Karpas-422 (cell line): Measurements from ENCODE around the gene SMIM12. TPM values are rescaled to one million over a fixed set of nuclear protein-coding genes. Genes with fewer than 3 reads are reported as not detected.

Experiments
- DNase-seq: peaks from one replicate; pipeline ENCODE4 v3.0.0-alpha.2; 2015
- H2AFZ ChIP-seq: fragments of 200-600 bp; sonication (generic); 2 replicates; pipeline ENCODE4 v1.6.1; 2014; ENCODE audit warnings: antibody characterized with exemption, low read length, mixed read lengths
- H3K27ac ChIP-seq: fragments of 200-600 bp; sonication (generic); 2 replicates; pipeline ENCODE4 v1.5.1; 2014; ENCODE audit warnings: mild to moderate bottlenecking, low read length, moderate library complexity
- H3K27me3 ChIP-seq: fragments of 200-600 bp; sonication (generic); 2 replicates; pipeline ENCODE4 v1.6.1; 2014; ENCODE audit warnings: low read length, mixed read lengths
- H3K36me3 ChIP-seq: fragments of 200-600 bp; sonication (generic); 2 replicates; pipeline ENCODE4 v1.6.1; 2014; ENCODE audit warnings: low read length, mixed read lengths; ENCODE audit not compliant: insufficient read depth
- H3K4me1 ChIP-seq: fragments of 200-600 bp; sonication (generic); 2 replicates; pipeline ENCODE4 v1.6.1; 2014; ENCODE audit warnings: mild to moderate bottlenecking, low read length, mixed read lengths
- H3K4me2 ChIP-seq: fragments of 200-600 bp; sonication (generic); 2 replicates; pipeline ENCODE4 v1.6.1; 2014; ENCODE audit warnings: low read length, low read depth, mild to moderate bottlenecking; ENCODE audit not compliant: poor library complexity, severe bottlenecking
- H3K4me3 ChIP-seq: fragments of 200-600 bp; sonication (generic); 2 replicates; pipeline ENCODE4 v1.5.1; 2014; ENCODE audit warnings: mild to moderate bottlenecking, antibody characterized with exemption, low read length, mixed read lengths
- H3K79me2 ChIP-seq: fragments of 200-600 bp; sonication (generic); 2 replicates; pipeline ENCODE4 v1.6.1; 2014; ENCODE audit warnings: mild to moderate bottlenecking, low read length, mixed read lengths
- H3K9ac ChIP-seq: fragments of 200-600 bp; sonication (generic); 2 replicates; pipeline ENCODE4 v1.6.0; 2014; ENCODE audit warnings: low read length
- H3K9me2 ChIP-seq: fragments of 200-600 bp; sonication (generic), shearing (Covaris generic); replicated peaks from 2 replicates; pipeline ENCODE4 v1.6.0; 2014; ENCODE audit warnings: mild to moderate bottlenecking, low read length, moderate library complexity; ENCODE audit not compliant: insufficient read depth
- H3K9me3 ChIP-seq: fragments of 300-700, 200-600 bp; sonication (generic); 2 replicates; pipeline ENCODE4 v1.6.1; 2014; ENCODE audit warnings: low read length, mixed read lengths
- H4K20me1 ChIP-seq: fragments of 200-600 bp; sonication (generic); 2 replicates; pipeline ENCODE4 v1.6.1; 2014; ENCODE audit warnings: mild to moderate bottlenecking, antibody characterized with exemption, low read length, low read depth; ENCODE audit not compliant: insufficient read depth
- total RNA-seq: library from RNA; depleted of rRNA; stranded (reverse); fragments of >200 nt; shearing (Covaris generic); gene quantifications from 2 replicates; pipeline ENCODE4 v1.2.3, GENCODE V29; 2014; ENCODE audit warnings: low replicate concordance

SMIM12 gene
- total RNA-seq, 1 experiment from 2014 or later, result 25.3 TPM

DNA sequence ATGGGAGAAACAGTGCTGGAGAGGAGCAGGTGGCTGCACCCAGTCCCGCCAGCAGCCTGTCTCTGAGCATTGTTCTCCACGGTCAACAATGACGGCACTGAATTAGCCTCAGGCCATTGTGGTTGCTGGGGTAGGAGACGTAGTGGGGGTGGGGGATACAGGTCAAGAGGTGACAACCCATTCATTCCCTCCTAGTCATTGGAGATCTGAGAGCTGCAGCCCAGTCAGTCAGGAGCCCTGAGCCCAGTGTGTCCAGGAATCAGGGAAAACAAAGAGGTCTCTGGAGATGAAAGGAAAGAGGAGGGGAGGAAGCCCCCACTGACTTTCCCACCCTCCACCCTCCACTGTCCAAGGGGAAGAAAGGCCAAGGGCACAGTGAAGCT lies 15.3 kb downstream of the SMIM12 start:
- Histone ChIP-seq H3K9ac (no peak overlapping the region), H3K9me2 (no peaks in the 10 kb centered on the region), H3K79me2 (no peaks in the 10 kb centered on the region), H2AFZ (no peak overlapping the region), H3K4me2 (no peak overlapping the region), H4K20me1 (peaks cover 13% of the 10 kb centered on the region), H3K27me3 (no peaks in the 10 kb centered on the region), H3K4me3 (no peak overlapping the region), H3K9me3 (no peaks in the 10 kb centered on the region), H3K4me1 (no peaks in the 10 kb centered on the region), H3K36me3 (no peaks in the 10 kb centered on the region), H3K27ac (no peak overlapping the region)
- DNase-seq, result no peak

DNA sequence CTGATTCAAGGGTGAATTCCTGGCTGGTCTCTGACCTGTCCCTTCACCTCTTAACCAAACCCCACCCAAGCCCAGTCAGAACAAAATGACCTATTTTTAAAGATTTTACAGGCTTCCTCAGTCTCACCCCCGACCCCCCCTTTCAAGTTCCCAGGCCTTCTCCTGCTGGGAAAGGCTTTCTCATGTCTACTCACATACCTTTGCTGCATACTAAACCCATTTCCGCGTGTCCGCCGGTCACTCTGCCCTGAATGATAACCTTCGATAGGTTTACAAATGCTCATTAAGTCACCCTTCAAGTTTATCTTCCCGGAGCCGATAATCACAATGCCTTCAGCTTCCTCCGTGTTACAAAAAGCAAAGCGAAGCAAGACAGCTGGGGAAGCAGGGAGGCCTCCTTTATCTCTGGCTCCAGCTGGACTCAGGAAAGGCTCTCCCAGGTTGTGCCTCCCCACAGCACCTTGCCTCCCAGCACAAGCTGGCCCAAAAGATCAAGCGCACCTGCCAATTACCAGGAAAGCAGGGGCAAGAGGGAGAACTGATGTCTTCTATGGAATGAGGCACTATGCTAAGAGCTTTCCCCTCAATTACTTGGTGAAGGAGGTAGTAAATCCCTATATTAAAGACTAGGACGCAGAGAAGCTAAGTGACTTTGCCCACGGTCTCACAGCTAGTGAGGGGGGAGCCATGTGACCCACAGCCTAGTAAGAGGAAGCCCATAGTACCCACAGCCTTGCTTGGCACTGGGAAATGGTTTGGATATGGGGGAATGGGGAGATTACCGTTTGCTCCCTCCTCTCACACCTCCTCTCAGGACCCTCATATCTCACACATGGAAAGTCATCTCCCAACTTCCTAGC lies 15.9 kb downstream of the SMIM12 start:
- peaks cover 13% of the 10 kb centered on the region for H4K20me1 ChIP-seq
- no peaks in the 10 kb centered on the region for H3K9me2 ChIP-seq
- no peak overlapping the region for H3K4me2 ChIP-seq
- no peak overlapping the region for H3K4me3 ChIP-seq
- no peak overlapping the region for H2AFZ ChIP-seq
- H3K9ac ChIP-seq, result no peak overlapping the region
- no peaks in the 10 kb centered on the region for H3K4me1 ChIP-seq
- no peaks in the 10 kb centered on the region for H3K36me3 ChIP-seq
- no peak overlapping the region for H3K27ac ChIP-seq
- no peaks in the 10 kb centered on the region for H3K9me3 ChIP-seq
- H3K79me2 ChIP-seq, result no peaks in the 10 kb centered on the region
- no peaks in the 10 kb centered on the region for H3K27me3 ChIP-seq
- DNase-seq, result no peak

DNA sequence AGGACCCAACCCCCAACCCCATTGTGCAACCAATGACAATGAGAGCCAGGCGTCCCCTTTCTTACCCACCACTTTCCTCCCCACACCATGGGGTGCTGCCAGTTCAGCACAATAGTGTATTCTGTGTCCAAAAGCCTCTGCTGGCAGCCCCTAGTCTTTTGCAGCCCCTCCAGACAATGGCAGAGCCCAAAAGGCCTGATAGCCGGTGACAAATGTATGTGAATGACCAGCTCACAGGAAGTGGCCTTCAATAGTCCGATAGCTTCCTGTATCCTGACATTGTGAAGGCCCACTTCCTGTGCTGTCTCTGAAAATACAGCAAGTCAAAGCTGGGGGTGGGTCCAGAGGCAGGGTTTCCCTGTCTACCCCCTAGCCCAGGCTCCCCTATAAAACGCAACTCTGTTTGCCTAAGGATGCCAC lies 16.6 kb downstream of the SMIM12 start:
- H4K20me1 ChIP-seq, result peaks cover 13% of the 10 kb centered on the region
- H2AFZ ChIP-seq, result no peak overlapping the region
- no peaks in the 10 kb centered on the region for H3K9me3 ChIP-seq
- no peak for DNase-seq
- H3K9me2 ChIP-seq, result no peaks in the 10 kb centered on the region
- no peaks in the 10 kb centered on the region for H3K27me3 ChIP-seq
- H3K36me3 ChIP-seq, result no peaks in the 10 kb centered on the region
- H3K9ac ChIP-seq, result no peak overlapping the region
- no peak overlapping the region for H3K27ac ChIP-seq
- H3K79me2 ChIP-seq, result no peaks in the 10 kb centered on the region
- no peaks in the 10 kb centered on the region for H3K4me1 ChIP-seq
- no peak overlapping the region for H3K4me3 ChIP-seq
- H3K4me2 ChIP-seq, result no peak overlapping the region

DNA sequence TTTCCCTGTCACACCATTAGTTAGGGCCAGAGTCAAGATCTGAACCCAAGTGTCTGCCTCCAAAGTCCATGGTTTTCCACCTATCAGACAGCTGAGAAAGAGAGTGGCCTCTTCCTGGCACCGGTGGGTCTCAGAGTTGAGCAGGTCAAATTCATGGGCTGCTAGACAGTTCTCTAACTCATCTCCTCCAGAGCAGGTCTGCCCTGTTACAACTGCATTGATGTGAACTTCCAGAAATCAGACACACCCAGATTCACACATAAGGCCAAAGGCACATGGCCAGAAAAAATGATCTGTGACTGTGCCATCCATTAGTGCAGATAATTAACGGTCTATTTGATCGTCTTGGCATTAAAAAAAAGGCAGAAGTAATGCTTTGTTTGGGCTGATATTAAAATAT lies 17.5 kb downstream of the SMIM12 start:
- no peak overlapping the region for H3K9ac ChIP-seq
- H3K9me3 ChIP-seq, result no peaks in the 10 kb centered on the region
- H2AFZ ChIP-seq, result no peak overlapping the region
- H4K20me1 ChIP-seq, result peaks cover 8% of the 10 kb centered on the region; the same call in 1 of the 2 replicates
- H3K9me2 ChIP-seq, result no peaks in the 10 kb centered on the region
- no peaks in the 10 kb centered on the region for H3K79me2 ChIP-seq
- DNase-seq, result no peak
- H3K36me3 ChIP-seq, result no peaks in the 10 kb centered on the region
- H3K4me1 ChIP-seq, result no peaks in the 10 kb centered on the region
- no peak overlapping the region for H3K27ac ChIP-seq
- H3K4me2 ChIP-seq, result no peak overlapping the region
- no peaks in the 10 kb centered on the region for H3K27me3 ChIP-seq
- H3K4me3 ChIP-seq, result no peak overlapping the region

DNA sequence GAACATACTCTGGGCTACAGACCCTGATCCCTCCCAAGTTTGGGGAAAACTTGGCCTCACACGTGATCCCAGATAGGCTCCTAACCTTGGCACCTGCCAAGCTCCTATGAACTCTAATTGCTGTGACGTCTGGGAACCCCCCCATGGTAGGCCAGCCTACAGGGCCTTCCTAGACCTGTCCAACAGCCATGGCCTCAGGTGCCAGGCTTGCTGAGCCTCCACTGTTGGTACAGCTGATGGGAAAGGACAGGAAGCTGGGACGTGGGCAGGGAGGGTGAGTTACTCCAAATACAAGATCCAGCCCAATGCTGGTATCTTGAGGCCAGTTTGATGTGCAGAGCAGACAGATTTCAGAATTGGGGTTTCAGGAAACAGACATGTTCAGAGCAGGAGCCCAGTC lies 19.1 kb downstream of the SMIM12 start:
- no peak for DNase-seq
- H3K79me2 ChIP-seq, result no peaks in the 10 kb centered on the region

DNA sequence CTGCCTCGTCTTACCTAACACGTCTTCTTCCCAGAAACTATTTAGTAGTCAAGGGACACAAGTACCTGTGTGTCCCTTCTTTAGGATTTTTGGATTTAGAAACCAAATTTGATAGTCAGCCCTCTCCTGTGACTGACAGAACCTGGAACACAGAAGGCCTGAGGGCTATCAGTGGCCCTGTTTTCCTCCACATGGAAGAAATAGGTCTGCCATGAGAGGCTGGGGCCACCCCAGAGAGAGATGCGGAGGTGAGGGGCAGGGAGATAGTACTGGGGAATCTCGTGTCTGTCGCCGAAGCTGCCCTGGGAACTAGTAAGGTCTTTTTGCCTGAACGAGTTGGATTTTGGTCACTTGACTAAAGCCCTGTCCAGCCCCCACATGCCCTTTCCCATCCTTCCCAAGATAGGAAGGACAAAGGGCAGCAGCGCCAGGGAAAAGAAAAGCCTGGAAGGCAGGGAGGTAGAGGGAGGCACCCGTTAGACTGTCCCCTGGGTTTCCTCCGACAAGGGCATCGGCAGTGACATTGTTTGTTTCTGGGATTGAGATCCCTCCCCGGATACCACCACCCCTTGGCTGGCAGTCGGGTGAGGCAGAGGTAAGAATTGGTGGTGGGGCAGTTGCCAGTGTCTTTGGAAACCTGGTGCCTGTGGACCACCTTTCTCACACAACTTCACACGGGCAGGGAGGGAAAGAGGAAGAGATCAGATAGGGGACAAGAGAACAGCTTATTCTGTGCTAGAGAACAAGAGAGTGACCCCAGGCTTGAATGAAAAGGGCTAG lies 19.8 kb downstream of the SMIM12 start:
- Histone ChIP-seq H3K27me3 (no peaks in the 10 kb centered on the region), H3K4me2 (no peak overlapping the region), H3K79me2 (no peaks in the 10 kb centered on the region), H3K9me3 (no peaks in the 10 kb centered on the region), H3K4me3 (no peak overlapping the region), H2AFZ (no peak overlapping the region), H3K9me2 (no peaks in the 10 kb centered on the region), H3K9ac (no peak overlapping the region), H4K20me1 (0 out of 2 replicates have a peak, but pooled peaks cover 3% of the 10 kb centered on the region), H3K4me1 (no peaks in the 10 kb centered on the region), H3K27ac (no peak overlapping the region), H3K36me3 (no peaks in the 10 kb centered on the region)
- DNase-seq, result no peak

More for the DNA sequence above, 19.1 kb downstream of the SMIM12 start:
- H3K36me3 ChIP-seq, result no peaks in the 10 kb centered on the region
- no peak overlapping the region for H3K9ac ChIP-seq
- H2AFZ ChIP-seq, result no peak overlapping the region
- H3K9me3 ChIP-seq, result no peaks in the 10 kb centered on the region
- no peaks in the 10 kb centered on the region for H3K27me3 ChIP-seq
- 0 out of 2 replicates have a peak, but pooled peaks cover 3% of the 10 kb centered on the region for H4K20me1 ChIP-seq
- no peak overlapping the region for H3K4me3 ChIP-seq
- no peaks in the 10 kb centered on the region for H3K4me1 ChIP-seq
- H3K9me2 ChIP-seq, result no peaks in the 10 kb centered on the region
- no peak overlapping the region for H3K4me2 ChIP-seq
- no peak overlapping the region for H3K27ac ChIP-seq

DNA sequence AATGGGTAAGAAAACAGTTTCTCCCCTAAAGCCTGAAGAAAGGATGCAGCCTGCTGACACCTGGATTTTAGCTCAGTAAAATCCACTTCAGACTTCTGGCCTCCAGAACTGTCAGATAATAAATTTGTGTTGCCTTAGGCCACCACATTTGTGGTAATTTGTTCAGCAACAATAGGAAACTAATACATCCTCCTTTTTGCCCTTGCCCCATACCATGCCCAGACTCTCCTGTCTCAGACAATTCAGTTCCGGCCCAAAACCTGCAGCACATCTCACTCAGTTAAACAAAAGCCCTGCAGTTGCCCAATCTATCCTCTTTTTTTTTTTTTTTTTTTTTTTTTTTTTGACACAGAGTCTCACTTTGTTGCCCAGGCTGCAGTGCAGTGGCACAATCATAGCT lies 25.8 kb downstream of the SMIM12 start:
- Histone ChIP-seq H3K27me3 (no peaks in the 10 kb centered on the region), H3K27ac (no peak overlapping the region), H4K20me1 (no peaks in the 10 kb centered on the region), H3K9me2 (no peaks in the 10 kb centered on the region), H3K9me3 (no peaks in the 10 kb centered on the region), H3K4me3 (no peak overlapping the region), H3K4me1 (peaks cover 5% of the 10 kb centered on the region; the same call in 1 of the 2 replicates), H3K79me2 (no peaks in the 10 kb centered on the region), H3K9ac (no peak overlapping the region), H3K4me2 (no peak overlapping the region), H3K36me3 (no peaks in the 10 kb centered on the region), H2AFZ (no peak overlapping the region)
- DNase-seq, result no peak

DNA sequence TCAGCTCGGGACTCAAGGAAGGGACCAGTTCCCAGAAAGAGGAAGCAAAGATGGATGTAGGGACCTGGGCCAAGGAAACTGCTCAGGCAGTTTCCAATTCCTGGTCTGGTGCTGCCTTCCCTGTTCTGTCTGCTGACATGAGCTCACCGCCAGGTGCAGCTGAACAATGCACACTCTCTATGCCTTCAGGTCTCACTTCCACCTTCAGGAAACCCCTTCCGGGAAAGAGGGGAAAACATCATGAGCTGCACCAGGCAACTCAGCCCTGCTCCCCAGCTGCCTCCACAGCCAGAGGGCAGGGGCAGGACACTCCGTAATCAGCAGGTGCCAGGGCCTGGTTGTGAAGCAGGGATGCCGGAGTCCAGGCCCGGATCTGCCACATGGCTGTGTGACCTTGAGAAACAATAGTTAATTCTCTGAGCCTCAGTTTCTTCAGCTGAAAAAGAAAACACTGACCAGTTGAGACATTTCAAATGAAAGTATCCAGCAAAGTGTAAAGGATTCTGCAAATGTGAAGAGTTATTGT lies 27.8 kb downstream of the SMIM12 start:
- H3K4me1 ChIP-seq, result peaks cover 5% of the 10 kb centered on the region; the same call in 1 of the 2 replicates
- H3K27me3 ChIP-seq, result no peaks in the 10 kb centered on the region
- no peaks in the 10 kb centered on the region for H3K79me2 ChIP-seq
- no peaks in the 10 kb centered on the region for H3K9me3 ChIP-seq
- no peak overlapping the region for H3K4me3 ChIP-seq
- H4K20me1 ChIP-seq, result no peaks in the 10 kb centered on the region; the same call in 1 of the 2 replicates
- no peak overlapping the region for H3K4me2 ChIP-seq
- H3K27ac ChIP-seq, result no peak overlapping the region
- H2AFZ ChIP-seq, result no peak overlapping the region
- H3K9ac ChIP-seq, result no peak overlapping the region
- no peaks in the 10 kb centered on the region for H3K9me2 ChIP-seq
- H3K36me3 ChIP-seq, result no peaks in the 10 kb centered on the region
- no peak for DNase-seq
